NCI-H774 (cell line): Measurements from ENCODE around the gene MTIF3.
A peak's percentile ranks its signal among the peaks of the same experiment; 100 is the strongest.

Experiments
- DNase-seq: peaks from one replicate; lab custom pipeline; 2025; lab: John Stamatoyannopoulos, UW

Gene MTIF3

GRCh38 chr13:27455331-27455855, 5.0 kb upstream of the MTIF3 start:
- no peak for DNase-seq

- no peak for DNase-seq
These were observed 632 bp upstream of the MTIF3 start for GRCh38 chr13:27450921-27451471.

- DNase-seq, result no peak
These were observed 1.2 kb downstream of the MTIF3 start for GRCh38 chr13:27449081-27449603.

- DNase-seq, result no peak
These were observed 2.1 kb downstream of the MTIF3 start for GRCh38 chr13:27448308-27448707.

GRCh38 chr13:27446986-27447583, 3.3 kb downstream of the MTIF3 start:
- no peak for DNase-seq

GRCh38 chr13:27442797-27443196, 7.6 kb downstream of the MTIF3 start:
- no peak for DNase-seq

- DNase-seq, result no peak
These were observed 8.2 kb downstream of the MTIF3 start for GRCh38 chr13:27442071-27442647.

GRCh38 chr13:27440408-27440807, 10.0 kb downstream of the MTIF3 start:
- DNase-seq, result no peak

GRCh38 chr13:27437126-27437525, 13.2 kb downstream of the MTIF3 start:
- DNase-seq, result no peak

- DNase-seq, result no peak
These were observed 17.7 kb downstream of the MTIF3 start for GRCh38 chr13:27432611-27433210.

GRCh38 chr13:27432180-27432579, 18.2 kb downstream of the MTIF3 start:
- DNase-seq, result no peak

- no peak for DNase-seq
These were observed 22.2 kb downstream of the MTIF3 start for GRCh38 chr13:27428160-27428559.

GRCh38 chr13:27427641-27428040, 22.7 kb downstream of the MTIF3 start:
- DNase-seq, result no peak

- DNase-seq, result no peak
These were observed 24.3 kb downstream of the MTIF3 start for GRCh38 chr13:27425918-27426630.

- no peak for DNase-seq
These were observed 25.0 kb downstream of the MTIF3 start for GRCh38 chr13:27425158-27425917.

GRCh38 chr13:27424246-27425157, 25.9 kb downstream of the MTIF3 start, which contains the start of gene GTF3A:
Gene GTF3A, plus strand, starts transcription at chr13:27424619.
- peak; percentile 63 for DNase-seq

GRCh38 chr13:27423333-27423732, 27.0 kb downstream of the MTIF3 start:
- DNase-seq, result no peak

- no peak for DNase-seq
These were observed 29.1 kb downstream of the MTIF3 start for GRCh38 chr13:27421101-27421871.

GRCh38 chr13:27419328-27419727, 31.0 kb downstream of the MTIF3 start:
- no peak for DNase-seq

- no peak for DNase-seq
These were observed 35.2 kb downstream of the MTIF3 start for GRCh38 chr13:27415116-27415515.
